GM23338 (cell line): ENCODE results near the gene DGKB. TPM values are rescaled to one million over a fixed set of nuclear protein-coding genes. Genes with fewer than 3 reads are reported as not detected.

ENCODE experiments used
- ATAC-seq: fragments of 200-7000 bp; cut with Tn5 transposase; 3 replicates; pipeline ENCODE4 v1.9.1; 2020
- DNase-seq: peaks from one replicate; pipeline ENCODE4 v3.0.0-alpha.2; 2015; ENCODE audit warnings: low spot score
- H2AFZ ChIP-seq: fragments of 200-600 bp; sonication (generic); 2 replicates; pipeline ENCODE4 v1.8.0; 2016; ENCODE audit warnings: antibody characterized with exemption, mild to moderate bottlenecking, moderate library complexity
- H3F3A ChIP-seq: fragments of 200-600 bp; sonication (generic); replicated peaks from 2 replicates; pipeline ENCODE4 v1.8.0; 2017; ENCODE audit warnings: antibody characterized with exemption, mixed run types, low read depth
- H3K27ac ChIP-seq: fragments of 200-600 bp; sonication (generic); 2 replicates; pipeline ENCODE4 v1.6.1; 2016; ENCODE audit warnings: low read depth
- H3K27me3 ChIP-seq: fragments of 200-600 bp; sonication (generic); 2 replicates; pipeline ENCODE4 v1.8.0; 2016; ENCODE audit warnings: mild to moderate bottlenecking, mixed run types, moderate library complexity; ENCODE audit not compliant: insufficient read depth
- H3K36me3 ChIP-seq: fragments of 200-600 bp; sonication (generic); 2 replicates; pipeline ENCODE4 v1.8.0; 2016; ENCODE audit warnings: mild to moderate bottlenecking; ENCODE audit not compliant: insufficient read depth
- H3K4me1 ChIP-seq: fragments of 200-600 bp; sonication (generic); 2 replicates; pipeline ENCODE4 v1.8.0; 2016; ENCODE audit warnings: mild to moderate bottlenecking, moderate library complexity; ENCODE audit not compliant: insufficient read depth
- H3K4me2 ChIP-seq: fragments of 200-600 bp; sonication (generic); 2 replicates; pipeline ENCODE4 v1.7.1; 2017; ENCODE audit warnings: mixed run types
- H3K4me3 ChIP-seq: fragments of 200-600 bp; sonication (generic); 2 replicates; pipeline ENCODE4 v1.6.1; 2016; ENCODE audit warnings: mixed run types
- H3K79me2 ChIP-seq: fragments of 200-600 bp; sonication (generic); replicated peaks from 2 replicates; pipeline ENCODE4 v1.8.0; 2017; ENCODE audit warnings: mild to moderate bottlenecking; ENCODE audit not compliant: insufficient read depth
- H3K9me2 ChIP-seq: fragments of 200-600 bp; sonication (generic); 2 replicates; pipeline ENCODE4 v1.8.0; 2017; ENCODE audit not compliant: insufficient read depth
- H4K20me1 ChIP-seq: fragments of 200-600 bp; sonication (generic); replicated peaks from 2 replicates; pipeline ENCODE4 v1.8.0; 2017; ENCODE audit warnings: mild to moderate bottlenecking; ENCODE audit not compliant: insufficient read depth
- H3K27ac Mint-ChIP-seq: 2 replicates; pipeline ENCODE4 v1.8.0; 2020; ENCODE audit warnings: inconsistent platforms, mild to moderate bottlenecking, moderate library complexity, mixed read lengths
- H3K27me3 Mint-ChIP-seq: 3 replicates; pipeline ENCODE4 v1.8.0; 2022; ENCODE audit warnings: low read depth, mild to moderate bottlenecking, moderate library complexity, mixed read lengths, inconsistent platforms; ENCODE audit not compliant: insufficient read depth, poor library complexity
- H3K36me3 Mint-ChIP-seq: 3 replicates; pipeline ENCODE4 v1.8.0; 2021; ENCODE audit warnings: low read depth, mild to moderate bottlenecking, inconsistent platforms, moderate library complexity, mixed read lengths
- H3K4me1 Mint-ChIP-seq: 3 replicates; pipeline ENCODE4 v1.8.0; 2020; ENCODE audit warnings: mild to moderate bottlenecking, inconsistent platforms, mixed read lengths
- H3K4me3 Mint-ChIP-seq: 3 replicates; pipeline ENCODE4 v1.8.0; 2021; ENCODE audit warnings: moderate library complexity, mild to moderate bottlenecking, inconsistent platforms, mixed read lengths
- H3K9me3 Mint-ChIP-seq: 3 replicates; pipeline ENCODE4 v1.8.0; 2020; ENCODE audit warnings: moderate library complexity, mild to moderate bottlenecking, inconsistent platforms, mixed read lengths
- CREB1 ChIP-seq: fragments of 250-450 bp; sonication (Bioruptor Pico); IDR thresholded peaks from 2 replicates; pipeline ENCODE4 v1.5.0; 2020; ENCODE audit warnings: low read depth, mild to moderate bottlenecking, moderate library complexity
- EZH2 ChIP-seq: fragments of 200-600 bp; sonication (generic); IDR thresholded peaks from one replicate; pipeline ENCODE4 v1.8.0; 2017; ENCODE audit warnings: antibody characterized with exemption, mild to moderate bottlenecking, low read depth; ENCODE audit not compliant: unreplicated experiment
- EZH2phosphoT487 ChIP-seq: fragments of 200-600 bp; sonication (generic); IDR thresholded peaks from one replicate; pipeline ENCODE4 v1.8.1; 2018; ENCODE audit warnings: antibody characterized with exemption; ENCODE audit not compliant: unreplicated experiment
- JUNB ChIP-seq: IDR thresholded peaks from one replicate; pipeline ENCODE4 v1.6.1; 2016; ENCODE audit warnings: antibody characterized with exemption; ENCODE audit not compliant: unreplicated experiment
- NANOG ChIP-seq: IDR thresholded peaks from 2 replicates; pipeline ENCODE4 v1.6.1; 2016; ENCODE audit warnings: antibody characterized with exemption, borderline replicate concordance
- POLR2AphosphoS5 ChIP-seq: IDR thresholded peaks from 2 replicates; pipeline ENCODE4 v1.6.1; 2016; ENCODE audit warnings: antibody characterized with exemption, low read depth
- ZNF114 ChIP-seq: fragments of 250-450 bp; sonication (Bioruptor Pico); IDR thresholded peaks from 2 replicates; pipeline ENCODE4 v1.5.0; 2020; ENCODE audit warnings: mild to moderate bottlenecking, moderate library complexity
- ZNF331 ChIP-seq: fragments of 250-450 bp; sonication (Bioruptor Pico); IDR thresholded peaks from 2 replicates; pipeline ENCODE4 v1.5.0; 2020; ENCODE audit warnings: low read depth, mild to moderate bottlenecking, moderate library complexity
- polyA plus RNA-seq: library from polyadenylated mRNA; unstranded; fragments of >200 nt; fragmentation: Nextera tagmentation; extraction: Ambion mirVana; gene quantifications from 2 replicates; pipeline ENCODE4 v1.2.1, GENCODE V29; 2016
- total RNA-seq: library from RNA; depleted of rRNA; stranded (reverse); fragments of >200 nt; shearing (Covaris generic); gene quantifications from 2 replicates; pipeline ENCODE4 v1.2.3, GENCODE V29; 2014
- TF ChIP-seq, protein P1 (sequence below): IDR thresholded peaks from 2 replicates; pipeline ENCODE4 v1.6.1; 2016; ENCODE audit warnings: antibody characterized with exemption
- TF ChIP-seq, protein P2 (sequence below), 2 experiments: fragments of 200-600 bp in 1 of 2; sonication (generic) in 1 of 2; conservative IDR thresholded peaks; 2 replicates each; pipeline versions ENCODE4 v1.5.1 to v1.6.1; 2016 to 2017; ENCODE audit warnings: antibody characterized with exemption in 2 of 2, low read depth in 2 of 2, mild to moderate bottlenecking in 2 of 2, moderate library complexity in 1 of 2
- TF ChIP-seq, protein P3 (sequence below): IDR thresholded peaks from one replicate; pipeline ENCODE4 v1.6.1; 2018; ENCODE audit warnings: antibody characterized with exemption; ENCODE audit not compliant: unreplicated experiment

DGKB gene
- total and polyA plus RNA-seq, 2 experiments from 2014 or later, result 4.8 to 11.5 TPM

DNA sequence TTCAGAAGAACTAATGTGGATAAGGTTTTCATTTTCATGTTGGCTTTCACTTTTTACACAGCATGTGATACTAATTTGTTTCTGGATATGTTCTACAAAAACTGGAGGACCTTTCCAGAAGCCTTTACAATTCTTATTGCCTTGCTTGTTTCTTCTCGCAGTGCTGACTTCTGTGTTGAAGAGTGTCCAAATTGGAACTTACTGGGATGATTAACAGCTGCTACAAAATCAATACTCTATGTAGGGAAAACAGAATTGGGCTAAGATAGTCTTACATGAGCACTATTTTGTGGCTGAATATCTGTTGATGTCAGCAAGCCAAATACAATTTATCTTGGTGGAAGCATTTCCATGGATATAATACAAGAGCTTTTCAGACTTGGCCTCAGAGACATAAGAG lies 351.2 kb downstream of the DGKB start (continued):
- TF ChIP-seq, protein P1, sequence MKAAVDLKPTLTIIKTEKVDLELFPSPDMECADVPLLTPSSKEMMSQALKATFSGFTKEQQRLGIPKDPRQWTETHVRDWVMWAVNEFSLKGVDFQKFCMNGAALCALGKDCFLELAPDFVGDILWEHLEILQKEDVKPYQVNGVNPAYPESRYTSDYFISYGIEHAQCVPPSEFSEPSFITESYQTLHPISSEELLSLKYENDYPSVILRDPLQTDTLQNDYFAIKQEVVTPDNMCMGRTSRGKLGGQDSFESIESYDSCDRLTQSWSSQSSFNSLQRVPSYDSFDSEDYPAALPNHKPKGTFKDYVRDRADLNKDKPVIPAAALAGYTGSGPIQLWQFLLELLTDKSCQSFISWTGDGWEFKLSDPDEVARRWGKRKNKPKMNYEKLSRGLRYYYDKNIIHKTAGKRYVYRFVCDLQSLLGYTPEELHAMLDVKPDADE, result no peak
- TF ChIP-seq, protein P2, sequence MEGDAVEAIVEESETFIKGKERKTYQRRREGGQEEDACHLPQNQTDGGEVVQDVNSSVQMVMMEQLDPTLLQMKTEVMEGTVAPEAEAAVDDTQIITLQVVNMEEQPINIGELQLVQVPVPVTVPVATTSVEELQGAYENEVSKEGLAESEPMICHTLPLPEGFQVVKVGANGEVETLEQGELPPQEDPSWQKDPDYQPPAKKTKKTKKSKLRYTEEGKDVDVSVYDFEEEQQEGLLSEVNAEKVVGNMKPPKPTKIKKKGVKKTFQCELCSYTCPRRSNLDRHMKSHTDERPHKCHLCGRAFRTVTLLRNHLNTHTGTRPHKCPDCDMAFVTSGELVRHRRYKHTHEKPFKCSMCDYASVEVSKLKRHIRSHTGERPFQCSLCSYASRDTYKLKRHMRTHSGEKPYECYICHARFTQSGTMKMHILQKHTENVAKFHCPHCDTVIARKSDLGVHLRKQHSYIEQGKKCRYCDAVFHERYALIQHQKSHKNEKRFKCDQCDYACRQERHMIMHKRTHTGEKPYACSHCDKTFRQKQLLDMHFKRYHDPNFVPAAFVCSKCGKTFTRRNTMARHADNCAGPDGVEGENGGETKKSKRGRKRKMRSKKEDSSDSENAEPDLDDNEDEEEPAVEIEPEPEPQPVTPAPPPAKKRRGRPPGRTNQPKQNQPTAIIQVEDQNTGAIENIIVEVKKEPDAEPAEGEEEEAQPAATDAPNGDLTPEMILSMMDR (conservative IDR thresholded peaks at IDR 0.05; ENCODE audit: low read depth in 2 of 2), result no peak
- TF ChIP-seq ZNF331, result no peak
- TF ChIP-seq, protein P3, sequence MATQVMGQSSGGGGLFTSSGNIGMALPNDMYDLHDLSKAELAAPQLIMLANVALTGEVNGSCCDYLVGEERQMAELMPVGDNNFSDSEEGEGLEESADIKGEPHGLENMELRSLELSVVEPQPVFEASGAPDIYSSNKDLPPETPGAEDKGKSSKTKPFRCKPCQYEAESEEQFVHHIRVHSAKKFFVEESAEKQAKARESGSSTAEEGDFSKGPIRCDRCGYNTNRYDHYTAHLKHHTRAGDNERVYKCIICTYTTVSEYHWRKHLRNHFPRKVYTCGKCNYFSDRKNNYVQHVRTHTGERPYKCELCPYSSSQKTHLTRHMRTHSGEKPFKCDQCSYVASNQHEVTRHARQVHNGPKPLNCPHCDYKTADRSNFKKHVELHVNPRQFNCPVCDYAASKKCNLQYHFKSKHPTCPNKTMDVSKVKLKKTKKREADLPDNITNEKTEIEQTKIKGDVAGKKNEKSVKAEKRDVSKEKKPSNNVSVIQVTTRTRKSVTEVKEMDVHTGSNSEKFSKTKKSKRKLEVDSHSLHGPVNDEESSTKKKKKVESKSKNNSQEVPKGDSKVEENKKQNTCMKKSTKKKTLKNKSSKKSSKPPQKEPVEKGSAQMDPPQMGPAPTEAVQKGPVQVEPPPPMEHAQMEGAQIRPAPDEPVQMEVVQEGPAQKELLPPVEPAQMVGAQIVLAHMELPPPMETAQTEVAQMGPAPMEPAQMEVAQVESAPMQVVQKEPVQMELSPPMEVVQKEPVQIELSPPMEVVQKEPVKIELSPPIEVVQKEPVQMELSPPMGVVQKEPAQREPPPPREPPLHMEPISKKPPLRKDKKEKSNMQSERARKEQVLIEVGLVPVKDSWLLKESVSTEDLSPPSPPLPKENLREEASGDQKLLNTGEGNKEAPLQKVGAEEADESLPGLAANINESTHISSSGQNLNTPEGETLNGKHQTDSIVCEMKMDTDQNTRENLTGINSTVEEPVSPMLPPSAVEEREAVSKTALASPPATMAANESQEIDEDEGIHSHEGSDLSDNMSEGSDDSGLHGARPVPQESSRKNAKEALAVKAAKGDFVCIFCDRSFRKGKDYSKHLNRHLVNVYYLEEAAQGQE, result no peak
- TF ChIP-seq NANOG, result no peak
- TF ChIP-seq EZH2phosphoT487, result no peak
- no peak for TF ChIP-seq JUNB
- no peak for TF ChIP-seq CREB1 (CRISPR knock-in tag)

DNA sequence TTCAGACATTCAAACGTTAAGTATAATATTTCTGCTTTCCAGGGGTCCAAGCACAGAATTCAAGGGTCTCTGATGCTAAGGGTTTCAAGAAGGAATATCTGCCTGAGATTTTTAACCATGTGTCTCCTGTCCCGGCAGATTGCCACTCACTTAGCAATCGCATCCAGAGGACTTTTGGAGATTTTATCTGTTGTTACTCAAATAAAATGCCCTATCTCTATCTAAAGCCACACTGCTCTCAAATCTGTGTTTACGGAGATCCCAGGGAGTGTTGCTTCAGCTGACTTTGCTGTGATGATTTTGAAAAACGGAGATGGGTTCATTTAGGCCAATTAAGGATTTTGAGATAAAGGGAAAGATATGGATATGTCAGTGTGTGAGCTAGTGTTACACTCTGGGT lies 359.9 kb downstream of the DGKB start:
- no peaks in the 10 kb centered on the region for H3F3A ChIP-seq
- no peak overlapping the region for H3K27ac Mint-ChIP-seq
- no peaks in the 10 kb centered on the region for H3K9me3 Mint-ChIP-seq
- no peak for DNase-seq
- no peak overlapping the region for H3K4me3 Mint-ChIP-seq
- H3K27me3 Mint-ChIP-seq, result no peaks in the 10 kb centered on the region
- H3K36me3 Mint-ChIP-seq, result no peaks in the 10 kb centered on the region
- no peaks in the 10 kb centered on the region for H3K79me2 ChIP-seq
- no peaks in the 10 kb centered on the region for H3K27me3 ChIP-seq
- no peak overlapping the region for H3K4me2 ChIP-seq
- no peaks in the 10 kb centered on the region for H3K4me1 Mint-ChIP-seq
- H3K4me1 ChIP-seq, result no peaks in the 10 kb centered on the region
- no peaks in the 10 kb centered on the region for H3K36me3 ChIP-seq
- H3K27ac ChIP-seq, result no peak overlapping the region
- no peaks in the 10 kb centered on the region for H4K20me1 ChIP-seq
- no peak for ATAC-seq
- no peak overlapping the region for H3K4me3 ChIP-seq
- no peaks in the 10 kb centered on the region; the same call in 1 of the 2 replicates for H3K9me2 ChIP-seq
- H2AFZ ChIP-seq, result no peak overlapping the region
- TF ChIP-seq ZNF114 (no peak), CREB1 (CRISPR knock-in tag) (no peak), POLR2AphosphoS5 (no peak), EZH2phosphoT487 (no peak), JUNB (no peak), EZH2 (no peak), NANOG (no peak)
- TF ChIP-seq, protein P1, result no peak
- TF ChIP-seq, protein P3, result no peak
- TF ChIP-seq, protein P2 (conservative IDR thresholded peaks at IDR 0.05; ENCODE audit: low read depth in 2 of 2), result no peak
